Activated T-helper 9 cell treated with anti-CD3 and anti-CD28 coated beads, Interleukin-2, amount 50 U/mL, for 16 hours (primary cell): ENCODE results near the gene SAMD4A.

Source experiments
- DNase-seq: peaks from one replicate; pipeline ENCODE4 v3.0.0-alpha.2; 2020; ENCODE audit warnings: low read depth

The SAMD4A gene

GRCh38 chr14:54662491-54663133, 95.7 kb downstream of the SAMD4A start:
- DNase-seq = no peak

GRCh38 chr14:54664961-54665360, 98.0 kb downstream of the SAMD4A start:
- no peak for DNase-seq

GRCh38 chr14:54665946-54666345, 99.0 kb downstream of the SAMD4A start:
- no peak for DNase-seq

- DNase-seq = no peak
Measured at GRCh38 chr14:54667026-54667744, 100.3 kb downstream of the SAMD4A start.

GRCh38 chr14:54667764-54668163, 100.8 kb downstream of the SAMD4A start:
- no peak for DNase-seq

GRCh38 chr14:54669721-54670561, 103.0 kb downstream of the SAMD4A start:
- peak; percentile 1 for DNase-seq

GRCh38 chr14:54671537-54671936, 104.6 kb downstream of the SAMD4A start:
- no peak for DNase-seq

GRCh38 chr14:54672181-54672580, 105.3 kb downstream of the SAMD4A start:
- no peak for DNase-seq

- DNase-seq = no peak
Measured at GRCh38 chr14:54672688-54673087, 105.8 kb downstream of the SAMD4A start.

- DNase-seq = no peak
Measured at GRCh38 chr14:54673193-54674045, 106.5 kb downstream of the SAMD4A start.

GRCh38 chr14:54674046-54674741, 107.3 kb downstream of the SAMD4A start:
- no peak for DNase-seq

GRCh38 chr14:54675236-54676128, 108.6 kb downstream of the SAMD4A start:
- no peak for DNase-seq

- no peak for DNase-seq
Measured at GRCh38 chr14:54676812-54677708, 110.1 kb downstream of the SAMD4A start.

GRCh38 chr14:54680651-54681050, 113.7 kb downstream of the SAMD4A start:
- no peak for DNase-seq

- no peak for DNase-seq
Measured at GRCh38 chr14:54681811-54682261, 114.9 kb downstream of the SAMD4A start.

GRCh38 chr14:54682578-54682977, 115.7 kb downstream of the SAMD4A start:
- no peak for DNase-seq

- DNase-seq = no peak
Measured at GRCh38 chr14:54683882-54684794, 117.2 kb downstream of the SAMD4A start.

GRCh38 chr14:54685286-54685845, 118.4 kb downstream of the SAMD4A start:
- no peak for DNase-seq
